ENCODE measurements around the gene OBSCN.

Gene OBSCN

DNA sequence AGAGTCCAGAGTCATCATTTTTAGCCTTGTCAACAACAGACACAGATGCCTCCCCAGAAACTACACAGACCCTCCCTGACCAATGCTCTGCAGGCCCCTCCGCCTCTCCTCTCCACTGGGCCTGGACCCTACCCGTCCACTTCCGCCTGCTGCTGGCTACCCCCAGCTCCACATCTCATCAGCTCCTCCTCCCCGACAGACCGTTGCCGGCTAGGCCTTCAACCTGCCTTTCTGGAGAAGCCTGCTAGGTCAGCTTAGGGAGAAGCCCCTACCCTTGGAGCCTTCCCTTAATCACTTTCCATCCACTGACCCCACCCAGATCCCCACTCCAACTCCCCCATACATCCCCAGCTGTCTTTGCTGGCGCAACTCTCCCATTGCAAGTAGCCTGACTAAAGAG, 207.4 kb downstream of the OBSCN start:
- no peak for TF ChIP-seq CTCF (IDR thresholded peaks at IDR 0.05; ENCODE audit: low read depth, low read length)
- H3K4me1 ChIP-seq: no peaks in the 10 kb centered on the region
- no peaks in the 10 kb centered on the region for H3K27me3 ChIP-seq
- DNase-seq: no peak
- H3K4me3 ChIP-seq (ENCODE audit: low read depth, low read length): no peak overlapping the region
- H3K36me3 ChIP-seq: no peaks in the 10 kb centered on the region
- no peaks in the 10 kb centered on the region for H3K9me3 ChIP-seq

DNA sequence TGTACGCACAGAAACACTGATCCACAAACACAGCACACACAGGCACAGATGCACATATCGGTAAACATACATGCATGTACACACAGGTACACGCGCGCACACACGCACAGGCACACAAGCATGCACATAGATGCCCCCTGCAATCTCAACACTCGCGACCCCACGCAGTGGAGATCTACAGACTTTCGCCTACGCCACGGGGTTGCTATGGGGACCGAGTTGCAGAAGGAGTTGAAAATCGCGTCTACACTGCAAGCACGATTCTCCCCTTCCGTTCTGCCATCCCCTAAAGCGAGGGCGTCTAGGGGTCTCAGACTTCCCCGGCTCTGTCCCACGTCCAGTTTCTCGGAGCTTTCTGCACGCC, 208.0 kb downstream of the OBSCN start:
- Histone ChIP-seq H3K4me3 (ENCODE audit: low read depth, low read length) (peak overlapping the region; percentile 48), H3K9me3 (no peaks in the 10 kb centered on the region), H3K4me1 (no peaks in the 10 kb centered on the region), H3K36me3 (no peaks in the 10 kb centered on the region), H3K27me3 (no peaks in the 10 kb centered on the region)
- TF ChIP-seq CTCF (IDR thresholded peaks at IDR 0.05; ENCODE audit: low read depth, low read length): no peak
- no peak for DNase-seq

- no peaks in the 10 kb centered on the region for H3K9me3 ChIP-seq
- no peaks in the 10 kb centered on the region for H3K27me3 ChIP-seq
- no peaks in the 10 kb centered on the region for H3K36me3 ChIP-seq
- no peaks in the 10 kb centered on the region for H3K4me1 ChIP-seq
- H3K4me3 ChIP-seq (ENCODE audit: low read depth, low read length): peak within 1 kb of the TSS; percentile 48
- peak; percentile 39 for TF ChIP-seq CTCF (IDR thresholded peaks at IDR 0.05; ENCODE audit: low read depth, low read length)
- DNase-seq: peak; percentile 75
Measured at GRCh38 chr1:228416217-228416933, 208.5 kb downstream of the OBSCN start, which contains the start of gene TRIM17. TSS of gene TRIM17 (minus strand) at chr1:228416861. CDS start at chr1:228415072, 1,789 bp downstream.

GRCh38 chr1:228417061-228417460, 209.2 kb downstream of the OBSCN start:
- Histone ChIP-seq H3K4me1 (no peaks in the 10 kb centered on the region), H3K36me3 (no peaks in the 10 kb centered on the region), H3K9me3 (no peaks in the 10 kb centered on the region), H3K27me3 (no peaks in the 10 kb centered on the region), H3K4me3 (ENCODE audit: low read depth, low read length) (no peak overlapping the region)
- DNase-seq: no peak
- no peak for TF ChIP-seq CTCF (IDR thresholded peaks at IDR 0.05; ENCODE audit: low read depth, low read length)

GRCh38 chr1:228417483-228418203, 209.8 kb downstream of the OBSCN start:
- H3K9me3 ChIP-seq: no peaks in the 10 kb centered on the region
- TF ChIP-seq CTCF (IDR thresholded peaks at IDR 0.05; ENCODE audit: low read depth, low read length): no peak
- no peak overlapping the region for H3K4me3 ChIP-seq (ENCODE audit: low read depth, low read length)
- DNase-seq: no peak
- H3K27me3 ChIP-seq: no peaks in the 10 kb centered on the region
- H3K4me1 ChIP-seq: no peaks in the 10 kb centered on the region
- no peaks in the 10 kb centered on the region for H3K36me3 ChIP-seq
